Peyer's patch (tissue), 4 donors: ENCODE results near the gene CGB3. TPM values are rescaled to one million over a fixed set of nuclear protein-coding genes. Genes with fewer than 3 reads are reported as not detected.
"Not testable (repeated sequence)": the region's sequence is repeated elsewhere in the genome, so short reads cannot be mapped to it uniquely, and the experiment has no call there.

Source experiments
- DNase-seq, 3 donors: peaks; one replicate each; pipeline ENCODE4 v3.0.0-alpha.2; 2017 to 2019
- H3K27ac ChIP-seq, 4 donors: fragments of 200-600 bp; sonication (generic); one replicate each; pipeline ENCODE4 v1.5.1; 2016 to 2019
- H3K27me3 ChIP-seq, 2 donors: fragments of 200-600 bp; sonication (generic); one replicate each; pipeline ENCODE4 v1.5.1; 2019
- H3K36me3 ChIP-seq, 3 donors: fragments of 200-600 bp; sonication (generic); one replicate each; pipeline ENCODE4 v1.5.1; 2016 to 2019
- H3K4me1 ChIP-seq, 4 donors: fragments of 200-600 bp; sonication (generic); one replicate each; pipeline ENCODE4 v1.5.1; 2016 to 2019
- H3K4me3 ChIP-seq, 4 donors: fragments of 200-600 bp; sonication (generic); 1 replicate in 3 of 4; 2 replicates in 1 of 4; pipeline ENCODE4 v1.5.1; 2016 to 2019; ENCODE audit warnings: mild to moderate bottlenecking in 1 of 4
- H3K9me3 ChIP-seq, 4 donors: fragments of 200-600 bp; sonication (generic); one replicate each; pipeline ENCODE4 v1.5.1; 2016 to 2019; ENCODE audit warnings: mild to moderate bottlenecking in 1 of 4
- POLR2A ChIP-seq, 2 donors: fragments of 450-650 bp; IDR thresholded peaks; one replicate each; pipeline ENCODE4 v1.5.1; 2017; ENCODE audit warnings: antibody characterized with exemption in 2 of 2, mild to moderate bottlenecking in 2 of 2, moderate library complexity in 2 of 2
- total RNA-seq, 4 donors: library from RNA; depleted of rRNA; stranded (reverse); fragments of >200 nt; gene quantifications; one replicate each; pipeline ENCODE4 v1.1.0, GENCODE V29; 2016
- TF ChIP-seq, protein P1 (sequence below), 6 experiments: fragments of 450-650 bp in 4 of 6; fragments of 200-600 bp in 2 of 6; sonication (generic) in 1 of 6; IDR thresholded peaks; one replicate each; pipeline ENCODE4 v1.5.1; 2017 to 2019; ENCODE audit warnings: antibody characterized with exemption in 6 of 6, mild to moderate bottlenecking in 3 of 6, moderate library complexity in 1 of 6

Gene CGB3
- not detected for total RNA-seq

GRCh38 chr19:49024233-49024632 is at the start of gene CGB3:
CGB3 (minus strand) TSS chr19:49024333; CDS start chr19:49023971, 362 bp downstream.
- H3K36me3 ChIP-seq, H3K27me3 ChIP-seq, H3K4me1 ChIP-seq, DNase-seq, H3K4me3 ChIP-seq, H3K9me3 ChIP-seq, H3K27ac ChIP-seq: not testable (repeated sequence)

- Histone ChIP-seq H3K9me3 (no peaks in the 10 kb centered on the region), H3K27ac (no peak overlapping the region), H3K4me3 (peak overlapping the region in 1 of 4 donors; percentile 23), H3K4me1 (peaks cover 0 to 4% (median 0%) of the 10 kb centered on the region in 4 donors), H3K36me3 (no peaks in the 10 kb centered on the region), H3K27me3 (peaks cover 0 to 26% of the 10 kb centered on the region in 2 donors)
- DNase-seq, result no peak
- TF ChIP-seq, protein P1, sequence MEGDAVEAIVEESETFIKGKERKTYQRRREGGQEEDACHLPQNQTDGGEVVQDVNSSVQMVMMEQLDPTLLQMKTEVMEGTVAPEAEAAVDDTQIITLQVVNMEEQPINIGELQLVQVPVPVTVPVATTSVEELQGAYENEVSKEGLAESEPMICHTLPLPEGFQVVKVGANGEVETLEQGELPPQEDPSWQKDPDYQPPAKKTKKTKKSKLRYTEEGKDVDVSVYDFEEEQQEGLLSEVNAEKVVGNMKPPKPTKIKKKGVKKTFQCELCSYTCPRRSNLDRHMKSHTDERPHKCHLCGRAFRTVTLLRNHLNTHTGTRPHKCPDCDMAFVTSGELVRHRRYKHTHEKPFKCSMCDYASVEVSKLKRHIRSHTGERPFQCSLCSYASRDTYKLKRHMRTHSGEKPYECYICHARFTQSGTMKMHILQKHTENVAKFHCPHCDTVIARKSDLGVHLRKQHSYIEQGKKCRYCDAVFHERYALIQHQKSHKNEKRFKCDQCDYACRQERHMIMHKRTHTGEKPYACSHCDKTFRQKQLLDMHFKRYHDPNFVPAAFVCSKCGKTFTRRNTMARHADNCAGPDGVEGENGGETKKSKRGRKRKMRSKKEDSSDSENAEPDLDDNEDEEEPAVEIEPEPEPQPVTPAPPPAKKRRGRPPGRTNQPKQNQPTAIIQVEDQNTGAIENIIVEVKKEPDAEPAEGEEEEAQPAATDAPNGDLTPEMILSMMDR (IDR thresholded peaks at IDR 0.05), result no peak
- TF ChIP-seq POLR2A (IDR thresholded peaks at IDR 0.05), result no peak
Measured at GRCh38 chr19:49071860-49072547, 47.9 kb upstream of the CGB3 start.

DNA sequence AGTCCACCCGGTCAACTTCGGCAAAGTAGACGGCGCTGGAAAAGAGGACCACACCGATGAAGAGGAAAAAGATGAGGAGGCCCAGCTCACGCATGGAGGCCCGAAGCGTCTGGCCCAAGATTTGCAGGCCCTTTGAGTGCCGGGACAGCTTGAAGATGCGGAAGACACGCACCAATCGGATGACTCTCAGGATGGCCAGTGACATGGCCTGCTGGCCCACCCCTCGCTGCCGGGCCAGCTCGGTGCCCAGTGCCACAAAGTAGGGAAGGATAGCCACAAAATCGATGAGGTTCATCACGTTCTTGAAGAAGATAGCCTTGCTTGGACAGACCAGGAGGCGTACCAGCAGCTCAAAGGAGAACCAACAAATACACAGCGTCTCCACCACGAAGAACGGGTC is 46.3 kb upstream of the CGB3 start:
- Histone ChIP-seq H3K4me1 (peaks cover 0 to 4% (median 0%) of the 10 kb centered on the region in 4 donors), H3K36me3 (no peaks in the 10 kb centered on the region), H3K4me3 (no peak overlapping the region), H3K27ac (no peak overlapping the region), H3K9me3 (no peaks in the 10 kb centered on the region), H3K27me3 (peaks cover 0 to 26% of the 10 kb centered on the region in 2 donors)
- no peak for DNase-seq
- no peak for TF ChIP-seq POLR2A (IDR thresholded peaks at IDR 0.05)
- TF ChIP-seq, protein P1 (IDR thresholded peaks at IDR 0.05), result no peak

- no peak for DNase-seq
- H3K27ac ChIP-seq, result no peak overlapping the region
- no peaks in the 10 kb centered on the region for H3K36me3 ChIP-seq
- TF ChIP-seq, protein P1 (IDR thresholded peaks at IDR 0.05), result no peak
- TF ChIP-seq POLR2A (IDR thresholded peaks at IDR 0.05), result no peak
- peaks cover 0 to 15% (median 5%) of the 10 kb centered on the region in 4 donors for H3K4me1 ChIP-seq
- no peak overlapping the region for H3K4me3 ChIP-seq
- H3K9me3 ChIP-seq, result no peaks in the 10 kb centered on the region
- H3K27me3 ChIP-seq, result peaks cover 0 to 36% of the 10 kb centered on the region in 2 donors
Measured at GRCh38 chr19:49069026-49069425, 44.9 kb upstream of the CGB3 start.

DNA sequence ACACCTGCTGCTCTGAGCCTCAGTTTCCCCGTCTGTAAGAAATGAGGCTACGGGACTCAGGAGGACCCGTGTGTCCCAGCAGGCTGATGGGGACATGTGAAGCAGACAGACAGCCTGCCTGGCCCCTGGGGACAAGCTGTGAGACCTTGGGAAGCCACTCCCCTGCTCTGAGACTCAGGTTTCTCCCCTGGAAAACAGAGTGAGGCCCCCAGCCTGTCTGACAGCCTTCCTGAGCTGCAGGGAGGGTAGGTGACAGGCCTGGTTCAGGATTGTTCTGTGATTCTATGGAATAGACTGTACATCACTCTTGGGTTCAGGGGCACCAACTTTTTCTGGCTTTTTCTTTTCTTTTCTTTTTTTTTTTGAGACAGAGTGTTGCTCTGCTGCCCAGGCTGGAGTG is 43.4 kb upstream of the CGB3 start:
- no peak for DNase-seq
- Histone ChIP-seq H3K27ac (no peak overlapping the region), H3K9me3 (no peaks in the 10 kb centered on the region), H3K27me3 (peaks cover 0 to 26% of the 10 kb centered on the region in 2 donors), H3K4me3 (no peak overlapping the region), H3K4me1 (peaks cover 0 to 15% (median 5%) of the 10 kb centered on the region in 4 donors), H3K36me3 (no peaks in the 10 kb centered on the region)
- TF ChIP-seq POLR2A (IDR thresholded peaks at IDR 0.05), result no peak
- TF ChIP-seq, protein P1 (IDR thresholded peaks at IDR 0.05), result no peak

GRCh38 chr19:49065905-49066512 is 41.9 kb upstream of the CGB3 start:
- peaks cover 0 to 15% of the 10 kb centered on the region in 2 donors for H3K27me3 ChIP-seq

More at GRCh38 chr19:49065905-49066512, 41.9 kb upstream of the CGB3 start:
- H3K36me3 ChIP-seq, result no peaks in the 10 kb centered on the region
- H3K9me3 ChIP-seq, result no peaks in the 10 kb centered on the region
- H3K4me1 ChIP-seq, result peaks cover 0 to 11% (median 5%) of the 10 kb centered on the region in 4 donors
- no peak for DNase-seq
- TF ChIP-seq, protein P1 (IDR thresholded peaks at IDR 0.05), result no peak
- TF ChIP-seq POLR2A (IDR thresholded peaks at IDR 0.05), result no peak
- no peak overlapping the region for H3K27ac ChIP-seq
- no peak overlapping the region for H3K4me3 ChIP-seq
